HepG2 (cell line): ENCODE data around the gene HIPK2. TPM values are rescaled to one million over a fixed set of nuclear protein-coding genes. Genes with fewer than 3 reads are reported as not detected.

ENCODE experiments used
- AHDC1 ChIP-seq: sonication (generic); formaldehyde crosslinking; IDR thresholded peaks from 2 replicates; pipeline ENCODE4 v1.5.1; 2020; ENCODE audit warnings: mild to moderate bottlenecking, missing genetic modification reagents, borderline replicate concordance
- FOXP1 ChIP-seq, 2 experiments: fragments of 450-650 bp in 1 of 2; IDR thresholded peaks; 2 replicates each; pipeline ENCODE4 v1.6.1; 2017 to 2018; ENCODE audit warnings: antibody characterized with exemption in 1 of 2
- HES4 ChIP-seq: sonication (generic); formaldehyde crosslinking; IDR thresholded peaks from 2 replicates; pipeline ENCODE4 v1.9.0; 2021; ENCODE audit warnings: mild to moderate bottlenecking, missing genetic modification reagents, borderline replicate concordance
- LBX2 ChIP-seq: sonication (generic); formaldehyde crosslinking; IDR thresholded peaks from 2 replicates; pipeline ENCODE4 v1.5.0; 2020; ENCODE audit warnings: missing genetic modification reagents, mild to moderate bottlenecking, borderline replicate concordance
- MEIS2 ChIP-seq: sonication (generic); formaldehyde crosslinking; IDR thresholded peaks from 2 replicates; pipeline ENCODE4 v1.9.0; 2021; ENCODE audit warnings: mild to moderate bottlenecking, missing genetic modification reagents
- SCMH1 ChIP-seq: sonication (generic); formaldehyde crosslinking; IDR thresholded peaks from 2 replicates; pipeline ENCODE4 v1.9.0; 2021; ENCODE audit warnings: missing genetic modification reagents, mild to moderate bottlenecking, borderline replicate concordance
- SIX4 ChIP-seq: sonication (generic); formaldehyde crosslinking; IDR thresholded peaks from 2 replicates; pipeline ENCODE4 v1.4.0; 2020; ENCODE audit warnings: missing genetic modification reagents
- TAF1 ChIP-seq: sonication (generic); formaldehyde crosslinking; IDR thresholded peaks from 2 replicates; pipeline ENCODE4 v1.4.0; 2020; ENCODE audit warnings: missing genetic modification reagents
- TCF7 ChIP-seq: sonication (generic); IDR thresholded peaks from 2 replicates; pipeline ENCODE4 v1.6.1; 2016; ENCODE audit warnings: antibody characterized with exemption, low read depth
- ZNF101 ChIP-seq: sonication (generic); formaldehyde crosslinking; IDR thresholded peaks from 2 replicates; pipeline ENCODE4 v1.4.0; 2020; ENCODE audit warnings: mild to moderate bottlenecking, low read depth, missing genetic modification reagents, borderline replicate concordance
- ZNF496 ChIP-seq: sonication (generic); formaldehyde crosslinking; IDR thresholded peaks from 2 replicates; pipeline ENCODE4 v1.8.1; 2023; ENCODE audit warnings: mild to moderate bottlenecking, moderate library complexity, missing genetic modification reagents; ENCODE audit not compliant: insufficient replicate concordance
- ZNF564 ChIP-seq: sonication (generic); formaldehyde crosslinking; IDR thresholded peaks from 2 replicates; pipeline ENCODE4 v1.8.1; 2023; ENCODE audit warnings: mild to moderate bottlenecking, missing genetic modification reagents
- ZNF614 ChIP-seq: IDR thresholded peaks from 2 replicates; pipeline ENCODE4 v1.6.1; 2018; ENCODE audit warnings: missing biosample characterization, missing genetic modification reagents, inconsistent platforms, borderline replicate concordance
- polyA plus RNA-seq, 8 experiments: library from polyadenylated mRNA; depleted of rRNA in 3 of 8; stranded (reverse) in 7 of 8; unstranded in 1 of 8; fragments of >200 nt; fragmentation: Illumina TruSeq in 4 of 8; extraction: Trizol in 4 of 8; gene quantifications; 2 replicates each; pipeline versions ENCODE4 v1.2.1 to v1.2.3, GENCODE V29; 2011 to 2016; ENCODE audit warnings: low read depth in 4 of 8, missing spikeins in 1 of 8, mixed read lengths in 1 of 8; ENCODE audit not compliant: insufficient read depth in 1 of 8
- total RNA-seq, 5 experiments: library from RNA; depleted of rRNA; stranded (reverse); fragments of >200 nt; fragmentation: Illumina TruSeq; extraction: Trizol; gene quantifications; 2 replicates each; pipeline ENCODE4 v1.2.3, GENCODE V29; 2016; ENCODE audit warnings: low read depth in 1 of 5
- TF ChIP-seq, protein P1 (sequence below): sonication (generic); formaldehyde crosslinking; IDR thresholded peaks from 2 replicates; pipeline ENCODE4 v1.4.0; 2020; ENCODE audit warnings: missing genetic modification reagents
- TF ChIP-seq, protein P2 (sequence below): sonication (generic); formaldehyde crosslinking; IDR thresholded peaks from 2 replicates; pipeline ENCODE4; 2020; ENCODE audit warnings: missing genetic modification reagents, mild to moderate bottlenecking, borderline replicate concordance

HIPK2 gene
- total and polyA plus RNA-seq, 2 of the 13 experiments (the other 11 are each of a cell fraction or from before 2014, with no cell fraction given): 14.4 to 20.2 TPM

DNA sequence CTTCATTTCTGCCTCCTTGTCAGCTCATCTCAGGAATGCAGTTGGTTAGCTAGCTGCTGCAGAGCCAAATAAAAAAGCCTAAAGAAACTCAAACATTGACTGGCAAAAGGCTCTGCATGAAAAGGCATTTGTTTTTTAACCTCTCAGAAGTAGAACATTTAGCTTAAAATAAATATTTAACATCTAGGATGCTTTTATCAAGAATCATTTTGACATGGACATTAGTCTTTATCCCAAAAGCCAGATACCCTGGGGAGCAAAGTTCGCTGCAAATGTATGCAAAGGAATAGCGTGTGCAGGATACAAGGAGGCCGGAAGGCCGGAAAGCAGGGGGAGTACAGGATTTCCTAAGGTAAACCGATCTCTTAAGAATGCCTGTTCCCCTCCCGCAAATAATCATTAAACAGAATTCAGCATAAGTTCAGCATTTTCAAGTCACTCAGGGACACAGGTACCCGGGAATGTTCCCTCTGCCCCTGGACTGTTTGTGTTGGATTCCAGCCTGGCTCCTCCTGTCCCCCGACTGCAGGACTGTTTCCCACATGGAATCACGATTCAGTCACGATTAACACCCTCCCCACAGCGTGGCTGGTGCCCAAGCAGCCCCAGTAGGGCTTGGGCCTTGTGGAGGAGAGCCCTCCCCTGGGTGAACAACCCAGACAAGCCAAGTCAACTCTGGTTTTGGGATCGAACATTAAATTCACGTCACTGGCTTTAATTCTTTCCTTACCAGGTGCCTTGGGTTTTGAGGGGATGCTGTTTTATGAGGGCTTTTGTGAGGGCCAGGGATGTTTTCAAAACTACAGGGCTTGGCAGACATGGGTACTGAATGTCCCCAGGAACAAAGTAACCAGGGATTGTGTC, 97.8 kb downstream of the HIPK2 start (continued):
- TF ChIP-seq, protein P1, sequence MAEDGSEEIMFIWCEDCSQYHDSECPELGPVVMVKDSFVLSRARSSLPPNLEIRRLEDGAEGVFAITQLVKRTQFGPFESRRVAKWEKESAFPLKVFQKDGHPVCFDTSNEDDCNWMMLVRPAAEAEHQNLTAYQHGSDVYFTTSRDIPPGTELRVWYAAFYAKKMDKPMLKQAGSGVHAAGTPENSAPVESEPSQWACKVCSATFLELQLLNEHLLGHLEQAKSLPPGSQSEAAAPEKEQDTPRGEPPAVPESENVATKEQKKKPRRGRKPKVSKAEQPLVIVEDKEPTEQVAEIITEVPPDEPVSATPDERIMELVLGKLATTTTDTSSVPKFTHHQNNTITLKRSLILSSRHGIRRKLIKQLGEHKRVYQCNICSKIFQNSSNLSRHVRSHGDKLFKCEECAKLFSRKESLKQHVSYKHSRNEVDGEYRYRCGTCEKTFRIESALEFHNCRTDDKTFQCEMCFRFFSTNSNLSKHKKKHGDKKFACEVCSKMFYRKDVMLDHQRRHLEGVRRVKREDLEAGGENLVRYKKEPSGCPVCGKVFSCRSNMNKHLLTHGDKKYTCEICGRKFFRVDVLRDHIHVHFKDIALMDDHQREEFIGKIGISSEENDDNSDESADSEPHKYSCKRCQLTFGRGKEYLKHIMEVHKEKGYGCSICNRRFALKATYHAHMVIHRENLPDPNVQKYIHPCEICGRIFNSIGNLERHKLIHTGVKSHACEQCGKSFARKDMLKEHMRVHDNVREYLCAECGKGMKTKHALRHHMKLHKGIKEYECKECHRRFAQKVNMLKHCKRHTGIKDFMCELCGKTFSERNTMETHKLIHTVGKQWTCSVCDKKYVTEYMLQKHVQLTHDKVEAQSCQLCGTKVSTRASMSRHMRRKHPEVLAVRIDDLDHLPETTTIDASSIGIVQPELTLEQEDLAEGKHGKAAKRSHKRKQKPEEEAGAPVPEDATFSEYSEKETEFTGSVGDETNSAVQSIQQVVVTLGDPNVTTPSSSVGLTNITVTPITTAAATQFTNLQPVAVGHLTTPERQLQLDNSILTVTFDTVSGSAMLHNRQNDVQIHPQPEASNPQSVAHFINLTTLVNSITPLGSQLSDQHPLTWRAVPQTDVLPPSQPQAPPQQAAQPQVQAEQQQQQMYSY: no peak
- TF ChIP-seq HES4 (CRISPR knock-in tag) (no peak), TCF7 (peak; percentile 60), ZNF564 (CRISPR knock-in tag) (no peak), AHDC1 (CRISPR knock-in tag) (peak; percentile 31; the same call in 1 of the 2 replicates), ZNF101 (CRISPR knock-in tag) (no peak), TAF1 (CRISPR knock-in tag) (no peak), MEIS2 (CRISPR knock-in tag) (no peak), SCMH1 (no peak), ZNF496 (CRISPR knock-in tag) (no peak), SIX4 (CRISPR knock-in tag) (peak; percentile 34; the same call in 1 of the 2 replicates), ZNF614 (CRISPR knock-in tag) (no peak), FOXP1 (IDR thresholded peaks at IDR 0.05) (no peak), FOXP1 (CRISPR knock-in tag; IDR thresholded peaks at IDR 0.05) (no peak), LBX2 (CRISPR knock-in tag) (no peak)
- TF ChIP-seq, protein P2, sequence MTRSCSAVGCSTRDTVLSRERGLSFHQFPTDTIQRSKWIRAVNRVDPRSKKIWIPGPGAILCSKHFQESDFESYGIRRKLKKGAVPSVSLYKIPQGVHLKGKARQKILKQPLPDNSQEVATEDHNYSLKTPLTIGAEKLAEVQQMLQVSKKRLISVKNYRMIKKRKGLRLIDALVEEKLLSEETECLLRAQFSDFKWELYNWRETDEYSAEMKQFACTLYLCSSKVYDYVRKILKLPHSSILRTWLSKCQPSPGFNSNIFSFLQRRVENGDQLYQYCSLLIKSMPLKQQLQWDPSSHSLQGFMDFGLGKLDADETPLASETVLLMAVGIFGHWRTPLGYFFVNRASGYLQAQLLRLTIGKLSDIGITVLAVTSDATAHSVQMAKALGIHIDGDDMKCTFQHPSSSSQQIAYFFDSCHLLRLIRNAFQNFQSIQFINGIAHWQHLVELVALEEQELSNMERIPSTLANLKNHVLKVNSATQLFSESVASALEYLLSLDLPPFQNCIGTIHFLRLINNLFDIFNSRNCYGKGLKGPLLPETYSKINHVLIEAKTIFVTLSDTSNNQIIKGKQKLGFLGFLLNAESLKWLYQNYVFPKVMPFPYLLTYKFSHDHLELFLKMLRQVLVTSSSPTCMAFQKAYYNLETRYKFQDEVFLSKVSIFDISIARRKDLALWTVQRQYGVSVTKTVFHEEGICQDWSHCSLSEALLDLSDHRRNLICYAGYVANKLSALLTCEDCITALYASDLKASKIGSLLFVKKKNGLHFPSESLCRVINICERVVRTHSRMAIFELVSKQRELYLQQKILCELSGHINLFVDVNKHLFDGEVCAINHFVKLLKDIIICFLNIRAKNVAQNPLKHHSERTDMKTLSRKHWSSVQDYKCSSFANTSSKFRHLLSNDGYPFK (CRISPR knock-in tag): 0 out of 2 replicates have a peak, but pooled peaks have one; percentile 30
